Skeletal muscle cell (primary cell): Measurements from ENCODE around the gene KLK10.
"Not testable (repeated sequence)": the region's sequence is repeated elsewhere in the genome, so short reads cannot be mapped to it uniquely, and the experiment has no call there.

Source experiments
- DNase-seq: peaks from one replicate; pipeline ENCODE4 v3.0.0-alpha.2; 2010; ENCODE audit warnings: low read depth
- H3K4me3 ChIP-seq: 2 replicates; pipeline ENCODE4 v1.5.1; 2011; ENCODE audit warnings: low read depth, mild to moderate bottlenecking, control low read depth, low read length, moderate library complexity

The KLK10 gene

GRCh38 chr19:51005248-51005647 lies 14.3 kb downstream of the KLK10 start:
- no peak overlapping the region for H3K4me3 ChIP-seq
- no peak for DNase-seq

- no peak for DNase-seq
- H3K4me3 ChIP-seq: no peak overlapping the region
Observed at GRCh38 chr19:51003316-51003715, 16.2 kb downstream of the KLK10 start.

- DNase-seq: no peak
- no peak overlapping the region for H3K4me3 ChIP-seq
Observed at GRCh38 chr19:51002542-51003311, 16.8 kb downstream of the KLK10 start.

GRCh38 chr19:51002089-51002532 lies 17.4 kb downstream of the KLK10 start:
- H3K4me3 ChIP-seq: no peak overlapping the region
- no peak for DNase-seq

GRCh38 chr19:51001515-51001914 lies 18.0 kb downstream of the KLK10 start, which contains the start of gene KLK8:
Gene KLK8 (minus strand): TSS chr19:51001604. CDS start chr19:51001167, 437 bp downstream.
- H3K4me3 ChIP-seq: no peak within 1 kb of the TSS
- no peak for DNase-seq

GRCh38 chr19:51000981-51001380 lies 18.5 kb downstream of the KLK10 start:
- DNase-seq: no peak
- no peak overlapping the region for H3K4me3 ChIP-seq

- DNase-seq: no peak
- no peak overlapping the region for H3K4me3 ChIP-seq
Observed at GRCh38 chr19:51000426-51000825, 19.1 kb downstream of the KLK10 start.

GRCh38 chr19:50998686-50999085 lies 20.8 kb downstream of the KLK10 start:
- H3K4me3 ChIP-seq: no peak overlapping the region
- DNase-seq: no peak

GRCh38 chr19:50998061-50998460 lies 21.4 kb downstream of the KLK10 start:
- no peak for DNase-seq
- H3K4me3 ChIP-seq: no peak overlapping the region

- DNase-seq: no peak
- no peak overlapping the region for H3K4me3 ChIP-seq
Observed at GRCh38 chr19:50994129-50994528, 25.4 kb downstream of the KLK10 start.

GRCh38 chr19:50992666-50993035 lies 26.9 kb downstream of the KLK10 start:
- DNase-seq: no peak

GRCh38 chr19:50984416-50984815 lies 35.1 kb downstream of the KLK10 start:
- H3K4me3 ChIP-seq, DNase-seq: not testable (repeated sequence)

More at GRCh38 chr19:50992666-50993035, 26.9 kb downstream of the KLK10 start:
- H3K4me3 ChIP-seq: no peak overlapping the region

GRCh38 chr19:50983625-50984292 lies 35.8 kb downstream of the KLK10 start, which contains the start of gene KLK7:
Gene KLK7 (minus strand): TSS chr19:50983917. CDS start chr19:50982399, 1,518 bp downstream.
- no peak for DNase-seq
- H3K4me3 ChIP-seq: no peak within 1 kb of the TSS

GRCh38 chr19:50982186-50982585 lies 37.3 kb downstream of the KLK10 start:
- no peak for DNase-seq
- H3K4me3 ChIP-seq: no peak overlapping the region

- no peak overlapping the region for H3K4me3 ChIP-seq
- no peak for DNase-seq
Observed at GRCh38 chr19:50981587-50982146, 37.8 kb downstream of the KLK10 start.

- DNase-seq: no peak
- no peak overlapping the region for H3K4me3 ChIP-seq
Observed at GRCh38 chr19:50980208-50980607, 39.3 kb downstream of the KLK10 start.

GRCh38 chr19:50979758-50980157 lies 39.8 kb downstream of the KLK10 start:
- H3K4me3 ChIP-seq: no peak overlapping the region
- DNase-seq: no peak

GRCh38 chr19:50978772-50979390 lies 40.6 kb downstream of the KLK10 start:
- H3K4me3 ChIP-seq: no peak overlapping the region
- DNase-seq: no peak

GRCh38 chr19:50977626-50978025 lies 41.9 kb downstream of the KLK10 start:
- no peak for DNase-seq
- no peak overlapping the region for H3K4me3 ChIP-seq

GRCh38 chr19:50975766-50976165 lies 43.7 kb downstream of the KLK10 start:
- no peak for DNase-seq
- no peak overlapping the region for H3K4me3 ChIP-seq
